Keratinocyte (primary cell): ENCODE measurements around the gene ANKMY2. TPM values are rescaled to one million over a fixed set of nuclear protein-coding genes. Genes with fewer than 3 reads are reported as not detected.

Source experiments
- DNase-seq: peaks from one replicate; pipeline ENCODE4 v3.0.0-alpha.2; 2011; ENCODE audit warnings: low read depth, missing footprints, low spot score
- FAIRE-seq: peaks from 2 replicates; lab custom pipeline; 2011; peaks lifted over from hg19 to GRCh38; lab: Jason Lieb, UNC
- H2AFZ ChIP-seq: 2 replicates; pipeline ENCODE4 v1.6.0; 2012; ENCODE audit warnings: low read length, control low read depth, inconsistent platforms; ENCODE audit not compliant: control insufficient read depth
- H3K27ac ChIP-seq: 2 replicates; pipeline ENCODE4 v1.5.1; 2011; ENCODE audit warnings: low read length; ENCODE audit not compliant: control insufficient read depth, insufficient read depth
- H3K27me3 ChIP-seq: 3 replicates; pipeline ENCODE4 v1.6.0; 2011; ENCODE audit warnings: low read length; ENCODE audit not compliant: control insufficient read depth, insufficient read depth; ENCODE audit errors: extremely low read depth
- H3K36me3 ChIP-seq, 2 experiments: 2 replicates in 1 of 2; 3 replicates in 1 of 2; pipeline ENCODE4 v1.5.1; 2011; ENCODE audit warnings: low read length in 2 of 2, mild to moderate bottlenecking in 1 of 2; ENCODE audit not compliant: control insufficient read depth in 2 of 2, insufficient read depth in 2 of 2; ENCODE audit errors: extremely low read depth in 1 of 2
- H3K4me1 ChIP-seq: 3 replicates; pipeline ENCODE4 v1.5.1; 2011; ENCODE audit warnings: low read length; ENCODE audit not compliant: control insufficient read depth, insufficient read depth; ENCODE audit errors: extremely low read depth
- H3K4me2 ChIP-seq: 3 replicates; pipeline ENCODE4 v1.6.0; 2011; ENCODE audit warnings: low read depth, low read length; ENCODE audit not compliant: control insufficient read depth, insufficient read depth; ENCODE audit errors: extremely low read depth
- H3K4me3 ChIP-seq, 3 experiments: fragments of 200-600 bp in 1 of 3; sonication (generic) in 1 of 3; 2 replicates in 2 of 3; 3 replicates in 1 of 3; pipeline ENCODE4 v1.5.1; 2011 to 2016; ENCODE audit warnings: low read length in 3 of 3, mild to moderate bottlenecking in 3 of 3, control low read depth in 2 of 3, inconsistent platforms in 1 of 3, low read depth in 1 of 3, mixed read lengths in 1 of 3, mixed run types in 1 of 3, moderate library complexity in 1 of 3; ENCODE audit not compliant: control insufficient read depth in 2 of 3, insufficient read depth in 2 of 3; ENCODE audit errors: extremely low read depth in 1 of 3
- H3K79me2 ChIP-seq: 2 replicates; pipeline ENCODE4 v1.6.0; 2012; ENCODE audit warnings: low read length; ENCODE audit not compliant: control insufficient read depth, insufficient read depth
- H3K9ac ChIP-seq: 3 replicates; pipeline ENCODE4 v1.6.0; 2011; ENCODE audit warnings: low read length; ENCODE audit not compliant: control insufficient read depth, insufficient read depth; ENCODE audit errors: extremely low read depth
- H3K9me1 ChIP-seq: 3 replicates; pipeline ENCODE4 v1.6.0; 2011; ENCODE audit warnings: low read length; ENCODE audit not compliant: control insufficient read depth, insufficient read depth; ENCODE audit errors: extremely low read depth
- H3K9me3 ChIP-seq: 2 replicates; pipeline ENCODE4 v1.5.1; 2012; ENCODE audit warnings: low read depth, low read length; ENCODE audit not compliant: control insufficient read depth
- H4K20me1 ChIP-seq: 3 replicates; pipeline ENCODE4 v1.6.0; 2011; ENCODE audit warnings: low read length; ENCODE audit not compliant: control insufficient read depth, insufficient read depth; ENCODE audit errors: extremely low read depth
- EZH2 ChIP-seq: IDR thresholded peaks from one replicate; pipeline ENCODE4 v1.6.1; 2012; ENCODE audit warnings: inconsistent platforms, mild to moderate bottlenecking, low read length, moderate library complexity
- dilution Hi-C: fragments of 300-500 bp; cut with MboI; formaldehyde crosslinking; loops from one replicate; pipeline ENCODE4 v1.7.0; 2020; ENCODE audit warnings: low sequenced_read_pairs; ENCODE audit not compliant: extremely low pct_ligation_motif_present
- polyA plus RNA-seq, 5 experiments: library from polyadenylated mRNA; depleted of rRNA in 3 of 5; stranded (reverse) in 3 of 5; stranded (forward) in 1 of 5; unstranded in 1 of 5; fragments of >200 nt; gene quantifications; 1 replicate in 1 of 5; 2 replicates in 3 of 5; 3 replicates in 1 of 5; pipeline versions ENCODE4 v1.2.1 to v1.2.3, GENCODE V29; 2011 to 2012; ENCODE audit warnings: missing spikeins in 2 of 5, low read depth in 1 of 5, low replicate concordance in 1 of 5
- TF ChIP-seq, protein P1 (sequence below), 3 experiments: IDR thresholded peaks in 1 of 3; conservative IDR thresholded peaks in 1 of 3; optimal IDR thresholded peaks in 1 of 3; 2 replicates in 2 of 3; 3 replicates in 1 of 3; pipeline versions ENCODE3 to v1.5.1; 2011; ENCODE audit warnings: low read length in 3 of 3, mild to moderate bottlenecking in 3 of 3, moderate library complexity in 2 of 3, control low read depth in 1 of 3, inconsistent platforms in 1 of 3; ENCODE audit not compliant: insufficient read depth in 2 of 3; ENCODE audit errors: extremely low read depth in 1 of 3

The ANKMY2 gene
- polyA plus RNA-seq, 1 donor (not counting 4 experiments of a cell fraction or from before 2014, with no cell fraction given) = 13.3 TPM

DNA sequence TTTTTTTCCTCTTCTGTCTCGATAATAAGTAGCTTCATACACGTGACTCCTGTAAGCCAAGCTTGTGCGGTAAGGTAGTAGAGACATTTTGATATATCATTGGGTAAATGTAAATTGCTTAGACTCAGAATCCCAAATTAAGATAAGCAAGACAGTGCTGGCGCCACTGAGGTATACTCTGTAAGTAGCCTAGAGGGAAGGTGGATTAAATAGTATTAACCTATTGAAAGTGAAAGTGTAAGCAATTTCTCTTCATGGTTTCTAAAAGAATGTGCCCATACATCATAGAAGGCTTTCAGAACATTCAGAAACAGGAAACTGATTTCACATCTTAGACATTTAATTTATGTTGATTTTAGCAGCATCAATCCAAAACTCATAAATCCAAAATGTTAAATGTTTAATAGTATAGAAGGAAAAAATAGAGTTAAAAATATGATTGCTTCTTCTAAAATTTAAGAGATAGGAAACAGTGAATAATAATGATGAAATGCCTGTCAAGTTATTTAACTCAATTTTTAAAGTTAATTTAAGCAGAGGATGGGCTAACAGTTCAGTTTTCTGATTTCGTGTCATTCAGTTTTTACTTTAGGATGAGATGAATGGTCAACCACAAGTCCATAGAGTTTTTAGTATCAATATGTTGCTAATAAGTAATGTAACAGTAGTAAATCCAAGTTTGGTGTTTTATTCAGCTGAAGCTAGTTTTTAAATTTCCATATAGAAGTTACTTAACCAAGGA, 82.1 kb downstream of the ANKMY2 start:
- no peaks in the 10 kb centered on the region for H4K20me1 ChIP-seq
- H3K4me2 ChIP-seq = peak overlapping the region; percentile 66
- H3K4me1 ChIP-seq = no peaks in the 10 kb centered on the region
- no peak overlapping the region for H3K27ac ChIP-seq
- TF ChIP-seq, protein P1, sequence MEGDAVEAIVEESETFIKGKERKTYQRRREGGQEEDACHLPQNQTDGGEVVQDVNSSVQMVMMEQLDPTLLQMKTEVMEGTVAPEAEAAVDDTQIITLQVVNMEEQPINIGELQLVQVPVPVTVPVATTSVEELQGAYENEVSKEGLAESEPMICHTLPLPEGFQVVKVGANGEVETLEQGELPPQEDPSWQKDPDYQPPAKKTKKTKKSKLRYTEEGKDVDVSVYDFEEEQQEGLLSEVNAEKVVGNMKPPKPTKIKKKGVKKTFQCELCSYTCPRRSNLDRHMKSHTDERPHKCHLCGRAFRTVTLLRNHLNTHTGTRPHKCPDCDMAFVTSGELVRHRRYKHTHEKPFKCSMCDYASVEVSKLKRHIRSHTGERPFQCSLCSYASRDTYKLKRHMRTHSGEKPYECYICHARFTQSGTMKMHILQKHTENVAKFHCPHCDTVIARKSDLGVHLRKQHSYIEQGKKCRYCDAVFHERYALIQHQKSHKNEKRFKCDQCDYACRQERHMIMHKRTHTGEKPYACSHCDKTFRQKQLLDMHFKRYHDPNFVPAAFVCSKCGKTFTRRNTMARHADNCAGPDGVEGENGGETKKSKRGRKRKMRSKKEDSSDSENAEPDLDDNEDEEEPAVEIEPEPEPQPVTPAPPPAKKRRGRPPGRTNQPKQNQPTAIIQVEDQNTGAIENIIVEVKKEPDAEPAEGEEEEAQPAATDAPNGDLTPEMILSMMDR (optimal IDR thresholded peaks at IDR 0.05 in 1 of 3, IDR thresholded peaks at IDR 0.05 in 1 of 3, conservative IDR thresholded peaks at IDR 0.05 in 1 of 3; ENCODE audit: extremely low read depth in 1 of 3, insufficient read depth in 2 of 3, low read length in 3 of 3) = no peak
- no peak for TF ChIP-seq EZH2
- dilution Hi-C loops = loop anchor here (10.0 kb wide), 1 partner anchor 439 kb away; no protein-coding TSS in a partner anchor
- peak overlapping the region; percentile 82 for H2AFZ ChIP-seq
- H3K9me3 ChIP-seq = no peaks in the 10 kb centered on the region
- no peaks in the 10 kb centered on the region for H3K79me2 ChIP-seq
- no peak overlapping the region for H3K9ac ChIP-seq
- no peaks in the 10 kb centered on the region for H3K27me3 ChIP-seq
- FAIRE-seq = no peak
- H3K9me1 ChIP-seq = no peaks in the 10 kb centered on the region
- DNase-seq = no peak
- H3K4me3 ChIP-seq = peak overlapping the region in 2 of 3 experiments; percentile 25 to 37
- H3K36me3 ChIP-seq = no peaks in the 10 kb centered on the region

DNA sequence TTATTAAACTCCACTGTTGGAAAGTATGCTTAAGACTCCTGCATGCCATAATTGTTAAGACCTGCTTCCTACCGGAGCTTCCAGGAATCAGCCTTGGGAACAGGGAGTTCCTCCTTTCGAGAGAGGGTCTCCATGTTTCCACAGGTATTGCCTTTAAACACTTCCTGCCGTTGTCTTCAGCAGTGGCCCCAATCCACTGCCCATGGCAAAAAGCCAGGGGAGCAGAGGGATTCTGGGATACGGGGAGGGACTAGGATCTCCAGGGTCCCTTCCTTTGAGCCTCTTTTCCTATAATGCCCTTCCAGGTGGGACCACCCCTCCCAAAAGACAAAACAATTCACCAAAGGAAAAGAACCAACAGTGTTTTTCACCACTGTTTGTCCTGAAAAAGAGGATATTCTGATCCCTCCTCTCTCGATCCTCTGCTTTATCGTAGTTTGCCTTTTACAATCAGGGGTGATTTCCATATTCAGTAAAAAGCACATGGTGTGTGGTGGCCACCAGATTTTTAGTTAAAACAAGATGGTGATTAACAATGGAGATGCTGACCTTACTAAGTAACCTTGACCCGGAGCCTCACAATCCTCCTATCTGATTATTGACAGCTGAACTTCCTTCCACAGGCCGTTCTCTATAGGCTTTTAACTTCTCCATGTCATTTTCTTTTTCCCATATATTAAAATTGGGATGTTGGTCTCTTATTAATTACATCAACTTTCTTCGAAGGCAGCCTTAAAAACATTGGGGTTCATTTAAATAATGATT, 82.9 kb downstream of the ANKMY2 start:
- H3K27ac ChIP-seq = no peak overlapping the region
- peak overlapping the region in 1 of 3 experiments; percentile 37 for H3K4me3 ChIP-seq
- peak overlapping the region; percentile 82 for H2AFZ ChIP-seq
- no peaks in the 10 kb centered on the region for H3K9me1 ChIP-seq
- H3K9ac ChIP-seq = no peak overlapping the region
- no peaks in the 10 kb centered on the region for H3K9me3 ChIP-seq
- dilution Hi-C loops = loop anchor here (10.0 kb wide), 1 partner anchor 438 kb away; no protein-coding TSS in a partner anchor
- TF ChIP-seq, protein P1 (optimal IDR thresholded peaks at IDR 0.05 in 1 of 3, IDR thresholded peaks at IDR 0.05 in 1 of 3, conservative IDR thresholded peaks at IDR 0.05 in 1 of 3; ENCODE audit: extremely low read depth in 1 of 3, insufficient read depth in 2 of 3, low read length in 3 of 3) = no peak
- no peak for TF ChIP-seq EZH2
- no peaks in the 10 kb centered on the region for H3K4me1 ChIP-seq
- no peaks in the 10 kb centered on the region for H4K20me1 ChIP-seq
- FAIRE-seq (peak; percentile 36), DNase-seq (no peak)
- no peaks in the 10 kb centered on the region for H3K36me3 ChIP-seq
- H3K79me2 ChIP-seq = no peaks in the 10 kb centered on the region
- peak overlapping the region; percentile 66 for H3K4me2 ChIP-seq
- H3K27me3 ChIP-seq = no peaks in the 10 kb centered on the region
